Mammary epithelial cell (primary cell): ENCODE results near the gene MAGIX.

Experiments used
- EZH2 ChIP-seq: IDR thresholded peaks from 2 replicates; pipeline ENCODE4 v1.6.1; 2012; ENCODE audit warnings: low read length, inconsistent platforms, borderline replicate concordance
- TF ChIP-seq, protein P1 (sequence below), 2 donors: IDR thresholded peaks in 1 of 2; conservative IDR thresholded peaks in 1 of 2; 2 replicates each; pipeline ENCODE4 v1.5.1; 2011 to 2012; ENCODE audit warnings: inconsistent platforms in 2 of 2, low read length in 2 of 2, mild to moderate bottlenecking in 2 of 2, control low read depth in 1 of 2, low read depth in 1 of 2; ENCODE audit not compliant: insufficient read depth in 1 of 2; ENCODE audit errors: extremely low read depth in 1 of 2

DNA sequence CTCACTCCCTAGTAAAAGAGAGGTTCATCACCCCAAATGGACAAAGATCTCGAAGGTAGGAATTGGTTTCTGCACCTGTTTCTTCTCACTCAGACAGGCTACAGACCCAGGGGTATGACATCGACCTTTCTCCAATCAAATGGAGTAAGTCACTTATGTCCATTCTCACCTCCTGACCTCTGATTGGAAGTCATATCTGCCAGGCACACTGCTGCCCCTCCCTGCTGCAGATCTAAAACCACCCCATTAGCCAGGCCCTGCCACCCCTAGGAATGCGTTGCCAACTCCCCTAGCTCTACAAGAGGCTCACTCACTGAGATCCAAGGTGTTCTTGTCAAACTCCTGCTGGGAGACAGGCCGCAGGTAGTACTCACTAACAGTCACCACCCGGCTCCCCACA lies 45.8 kb upstream of the MAGIX start:
- TF ChIP-seq, protein P1, sequence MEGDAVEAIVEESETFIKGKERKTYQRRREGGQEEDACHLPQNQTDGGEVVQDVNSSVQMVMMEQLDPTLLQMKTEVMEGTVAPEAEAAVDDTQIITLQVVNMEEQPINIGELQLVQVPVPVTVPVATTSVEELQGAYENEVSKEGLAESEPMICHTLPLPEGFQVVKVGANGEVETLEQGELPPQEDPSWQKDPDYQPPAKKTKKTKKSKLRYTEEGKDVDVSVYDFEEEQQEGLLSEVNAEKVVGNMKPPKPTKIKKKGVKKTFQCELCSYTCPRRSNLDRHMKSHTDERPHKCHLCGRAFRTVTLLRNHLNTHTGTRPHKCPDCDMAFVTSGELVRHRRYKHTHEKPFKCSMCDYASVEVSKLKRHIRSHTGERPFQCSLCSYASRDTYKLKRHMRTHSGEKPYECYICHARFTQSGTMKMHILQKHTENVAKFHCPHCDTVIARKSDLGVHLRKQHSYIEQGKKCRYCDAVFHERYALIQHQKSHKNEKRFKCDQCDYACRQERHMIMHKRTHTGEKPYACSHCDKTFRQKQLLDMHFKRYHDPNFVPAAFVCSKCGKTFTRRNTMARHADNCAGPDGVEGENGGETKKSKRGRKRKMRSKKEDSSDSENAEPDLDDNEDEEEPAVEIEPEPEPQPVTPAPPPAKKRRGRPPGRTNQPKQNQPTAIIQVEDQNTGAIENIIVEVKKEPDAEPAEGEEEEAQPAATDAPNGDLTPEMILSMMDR (conservative IDR thresholded peaks at IDR 0.05 in 1 of 2, IDR thresholded peaks at IDR 0.05 in 1 of 2; ENCODE audit: extremely low read depth in 1 of 2, insufficient read depth in 1 of 2, low read depth in 1 of 2, low read length in 2 of 2), result no peak
- TF ChIP-seq EZH2, result no peak
